NB4 (cell line): ENCODE measurements around the gene DPEP2.

ENCODE experiments used
- MYC ChIP-seq: IDR thresholded peaks from 2 replicates; pipeline ENCODE4 v1.6.1; 2011; ENCODE audit warnings: low read depth, low read length
- POLR2A ChIP-seq: IDR thresholded peaks from 2 replicates; pipeline ENCODE4 v1.6.1; 2011; ENCODE audit warnings: mild to moderate bottlenecking; ENCODE audit not compliant: insufficient read length; ENCODE audit errors: extremely low read depth
- TF ChIP-seq, protein P1 (sequence below): IDR thresholded peaks from one replicate; pipeline ENCODE4 v1.5.1; 2012; ENCODE audit warnings: low read depth, low read length

DNA sequence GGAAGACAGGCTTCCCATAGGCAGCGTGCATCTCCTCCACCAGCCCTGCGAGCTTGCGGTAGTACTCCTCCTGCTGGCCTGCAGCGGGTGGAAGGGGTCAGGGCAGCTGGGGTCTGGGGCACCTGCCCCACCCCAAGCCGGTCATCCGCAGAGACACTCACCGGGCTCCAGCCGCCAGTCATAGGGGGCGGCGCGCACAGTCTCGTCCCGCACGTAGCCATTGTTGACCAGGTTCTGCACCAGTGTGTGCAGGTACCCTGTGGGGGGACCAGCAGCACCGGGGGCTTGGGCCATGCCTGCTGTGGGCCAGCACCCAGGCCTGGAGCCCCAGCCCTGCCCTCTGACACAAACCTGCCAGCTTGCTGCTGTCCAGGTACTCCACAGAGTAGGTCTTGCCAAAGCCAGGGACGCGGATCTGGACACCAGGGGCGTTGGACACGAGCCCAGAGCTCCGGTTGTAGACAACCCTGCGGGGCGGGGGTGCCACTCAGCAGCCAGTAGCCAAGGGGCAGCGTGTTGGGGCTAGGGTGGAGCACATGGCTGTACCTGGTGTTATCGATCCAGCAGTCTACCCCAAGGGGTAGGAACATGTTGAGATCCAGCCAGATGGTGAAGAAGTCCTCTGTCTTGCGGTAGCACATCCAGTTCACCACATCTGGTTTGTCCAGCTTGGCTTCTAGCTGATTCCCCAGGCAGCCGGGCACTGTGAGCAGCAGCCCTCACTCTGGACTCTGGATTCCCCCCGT, 56.6 kb downstream of the DPEP2 start:
- no peak for TF ChIP-seq POLR2A
- TF ChIP-seq, protein P1, sequence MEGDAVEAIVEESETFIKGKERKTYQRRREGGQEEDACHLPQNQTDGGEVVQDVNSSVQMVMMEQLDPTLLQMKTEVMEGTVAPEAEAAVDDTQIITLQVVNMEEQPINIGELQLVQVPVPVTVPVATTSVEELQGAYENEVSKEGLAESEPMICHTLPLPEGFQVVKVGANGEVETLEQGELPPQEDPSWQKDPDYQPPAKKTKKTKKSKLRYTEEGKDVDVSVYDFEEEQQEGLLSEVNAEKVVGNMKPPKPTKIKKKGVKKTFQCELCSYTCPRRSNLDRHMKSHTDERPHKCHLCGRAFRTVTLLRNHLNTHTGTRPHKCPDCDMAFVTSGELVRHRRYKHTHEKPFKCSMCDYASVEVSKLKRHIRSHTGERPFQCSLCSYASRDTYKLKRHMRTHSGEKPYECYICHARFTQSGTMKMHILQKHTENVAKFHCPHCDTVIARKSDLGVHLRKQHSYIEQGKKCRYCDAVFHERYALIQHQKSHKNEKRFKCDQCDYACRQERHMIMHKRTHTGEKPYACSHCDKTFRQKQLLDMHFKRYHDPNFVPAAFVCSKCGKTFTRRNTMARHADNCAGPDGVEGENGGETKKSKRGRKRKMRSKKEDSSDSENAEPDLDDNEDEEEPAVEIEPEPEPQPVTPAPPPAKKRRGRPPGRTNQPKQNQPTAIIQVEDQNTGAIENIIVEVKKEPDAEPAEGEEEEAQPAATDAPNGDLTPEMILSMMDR: no peak
- no peak for TF ChIP-seq MYC
